SH-SY5Y (cell line): ENCODE data around the gene TBCA.

Experiments
- GATA2 ChIP-seq: IDR thresholded peaks from 2 replicates; pipeline ENCODE4 v1.6.1; 2011; ENCODE audit warnings: mild to moderate bottlenecking, low read depth, low read length
- GATA3 ChIP-seq: IDR thresholded peaks from 2 replicates; pipeline ENCODE4 v1.6.1; 2011; ENCODE audit warnings: low read depth, mild to moderate bottlenecking, low read length, moderate library complexity

DNA sequence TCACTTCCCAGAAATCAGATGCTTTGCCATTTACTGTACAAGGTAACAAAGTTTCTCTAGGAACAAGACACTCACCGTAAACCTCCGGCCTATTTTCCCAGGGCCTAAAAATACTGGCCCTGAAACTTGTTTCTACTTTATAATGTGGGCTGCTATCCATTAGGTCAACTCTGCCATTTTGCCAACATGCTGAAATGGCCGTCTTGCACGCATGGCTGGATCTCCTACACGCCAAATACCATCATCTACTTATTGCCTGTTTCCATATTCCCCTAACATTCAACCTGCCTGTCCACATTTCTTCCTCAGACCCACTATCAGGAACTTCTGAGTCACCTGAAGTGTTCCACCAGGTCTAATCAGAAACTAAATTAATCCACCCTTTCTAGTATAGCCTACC, 4.7 kb downstream of the TBCA start:
- TF ChIP-seq GATA2 (no peak), GATA3 (no peak)
